T-helper 9 cell (primary cell): ENCODE data around the gene UCN2.

ENCODE experiments used
- DNase-seq: peaks from one replicate; pipeline ENCODE4 v3.0.0-alpha.2; 2020

The UCN2 gene

GRCh38 chr3:48588230-48588629 is 24.6 kb upstream of the UCN2 start:
- no peak for DNase-seq

GRCh38 chr3:48587686-48588085 is 24.1 kb upstream of the UCN2 start:
- DNase-seq = no peak

GRCh38 chr3:48585411-48585810 is 21.8 kb upstream of the UCN2 start:
- no peak for DNase-seq

GRCh38 chr3:48584836-48585235 is 21.3 kb upstream of the UCN2 start:
- DNase-seq = no peak

DNA sequence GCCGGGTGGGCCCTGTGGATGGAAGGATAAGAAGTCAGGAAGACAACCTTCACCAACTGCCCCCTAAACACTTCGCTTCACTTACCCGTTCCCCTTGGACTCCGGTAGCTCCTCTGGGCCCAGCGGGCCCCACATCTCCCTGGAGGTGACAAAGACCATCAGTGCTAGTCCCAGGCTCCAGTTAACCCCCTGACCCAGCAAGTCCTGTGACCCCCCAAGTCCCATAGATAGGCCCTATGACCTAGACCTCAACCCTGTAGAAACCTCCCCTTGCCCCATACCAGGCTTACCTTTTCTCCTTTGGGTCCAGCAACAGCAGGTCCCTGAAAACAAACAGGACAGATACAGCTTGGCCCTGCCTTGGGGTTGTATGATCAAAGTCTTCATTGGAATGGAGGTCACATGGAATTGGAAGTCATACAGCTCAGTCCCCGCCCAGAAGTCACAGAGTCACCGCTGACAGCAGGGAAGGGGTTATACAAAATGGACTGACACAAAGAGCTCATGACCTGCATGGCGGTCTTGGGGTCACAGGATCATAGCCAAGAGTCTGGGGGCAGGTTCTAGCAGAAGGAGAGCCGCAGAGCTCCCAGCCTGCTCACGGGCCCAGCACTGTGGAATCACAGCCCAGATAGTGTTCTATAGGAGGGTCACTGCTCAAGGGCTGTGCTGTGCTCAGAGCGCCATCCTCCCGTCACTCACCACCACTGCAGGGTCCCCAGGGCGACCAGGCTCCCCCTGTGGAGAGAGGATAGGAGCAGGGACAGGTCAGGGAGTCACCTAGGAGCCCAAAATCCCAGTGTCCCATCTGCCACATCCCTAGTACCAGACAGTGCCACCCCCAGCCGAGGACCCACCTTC is 18.3 kb upstream of the UCN2 start:
- DNase-seq = no peak

- DNase-seq = no peak
These were observed 13.1 kb upstream of the UCN2 start for GRCh38 chr3:48576647-48577046.

DNA sequence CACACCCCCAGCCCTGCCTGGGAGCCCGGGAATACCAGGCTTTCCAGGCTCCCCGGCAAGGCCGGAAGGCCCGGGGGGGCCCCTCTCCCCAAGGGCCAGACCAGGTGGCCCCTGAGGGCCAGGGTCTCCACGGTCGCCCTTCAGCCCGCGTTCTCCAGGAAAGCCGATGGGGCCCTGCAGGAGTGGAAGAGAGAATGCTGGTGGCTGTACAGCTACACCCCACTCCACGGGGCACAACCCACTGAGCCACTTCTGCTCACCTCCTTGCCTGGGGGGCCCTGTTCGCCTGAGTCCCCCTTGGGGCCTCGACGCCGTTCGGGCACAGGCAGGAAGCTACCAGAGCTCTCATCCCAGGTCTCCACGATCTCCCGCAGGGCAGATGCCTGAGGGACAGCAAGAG is 11.8 kb upstream of the UCN2 start:
- no peak for DNase-seq

- DNase-seq = no peak
These were observed 10.5 kb upstream of the UCN2 start for GRCh38 chr3:48573973-48574585.

GRCh38 chr3:48572517-48572916 is 8.9 kb upstream of the UCN2 start:
- no peak for DNase-seq

- no peak for DNase-seq
These were observed 8.4 kb upstream of the UCN2 start for GRCh38 chr3:48571938-48572337.

DNA sequence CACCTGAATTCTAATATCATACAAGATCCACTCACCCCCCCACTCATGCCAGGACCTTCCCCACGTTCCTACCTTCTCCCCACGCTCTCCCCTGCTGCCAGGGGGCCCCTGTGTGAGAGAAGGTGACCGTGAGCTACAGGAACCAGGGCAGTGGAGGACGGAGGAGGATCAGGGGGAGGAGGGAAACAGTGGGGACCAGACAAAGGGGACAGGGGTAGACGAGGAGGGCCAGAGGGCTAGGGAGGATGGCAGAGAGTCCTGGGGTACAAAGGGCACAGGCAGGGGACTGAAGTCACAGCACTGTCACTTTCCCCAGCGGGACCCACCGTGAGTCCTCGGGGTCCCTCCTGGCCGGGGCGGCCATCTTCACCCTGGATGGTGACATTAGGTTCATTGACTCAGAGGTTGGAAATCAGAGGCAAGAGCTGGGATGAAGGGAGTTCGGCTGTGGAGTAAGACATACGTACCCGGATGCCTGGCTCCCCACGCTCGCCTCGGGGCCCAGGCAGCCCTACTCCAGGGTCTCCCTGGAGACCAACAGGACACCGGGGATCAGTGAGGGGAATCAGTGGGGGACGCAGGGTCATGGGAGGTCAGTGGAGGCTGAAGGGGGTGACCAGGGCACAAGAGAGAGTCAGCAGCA is 6.3 kb upstream of the UCN2 start:
- DNase-seq = no peak

DNA sequence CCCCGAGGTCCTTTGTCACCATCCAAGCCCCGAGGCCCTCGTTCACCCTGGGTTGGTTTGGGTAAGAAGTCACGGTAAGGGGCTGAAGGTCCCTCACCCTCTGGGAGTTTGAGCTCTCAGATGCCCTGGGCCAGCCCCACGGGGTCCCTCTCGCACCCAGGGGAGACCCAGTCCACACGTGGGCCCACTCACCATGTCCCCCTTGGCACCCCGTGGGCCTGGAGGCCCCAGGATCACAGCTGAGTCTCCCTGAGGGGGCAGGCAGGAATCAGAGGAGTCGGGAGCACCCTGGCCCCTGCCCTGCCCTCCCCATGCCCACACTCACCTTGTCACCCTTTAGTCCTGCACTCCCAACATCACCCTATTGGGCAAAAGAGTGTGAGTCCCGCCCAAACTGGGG is 5.8 kb upstream of the UCN2 start:
- no peak for DNase-seq

- no peak for DNase-seq
These were observed 4.9 kb upstream of the UCN2 start for GRCh38 chr3:48568476-48568875.

GRCh38 chr3:48567500-48567899 is 3.9 kb upstream of the UCN2 start:
- DNase-seq = no peak

GRCh38 chr3:48567090-48567489 is 3.5 kb upstream of the UCN2 start:
- DNase-seq = no peak

DNA sequence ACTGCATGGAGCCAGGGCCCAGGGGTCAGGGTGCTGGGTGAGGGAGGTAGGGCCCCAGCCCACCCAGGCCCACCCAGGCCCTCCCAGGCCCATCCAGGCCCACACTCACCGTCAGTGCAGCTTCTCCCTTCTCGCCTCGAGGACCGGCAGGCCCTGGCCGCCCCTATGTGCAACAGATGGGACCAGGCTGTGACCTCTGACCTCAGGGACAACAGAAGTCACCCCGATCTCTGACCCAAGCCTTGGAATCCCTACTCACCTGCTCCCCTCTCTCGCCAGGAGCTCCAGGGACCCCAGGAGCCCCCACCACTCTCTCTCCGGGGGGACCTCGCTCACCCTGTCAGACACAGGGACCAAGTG is 2.8 kb upstream of the UCN2 start:
- no peak for DNase-seq

DNA sequence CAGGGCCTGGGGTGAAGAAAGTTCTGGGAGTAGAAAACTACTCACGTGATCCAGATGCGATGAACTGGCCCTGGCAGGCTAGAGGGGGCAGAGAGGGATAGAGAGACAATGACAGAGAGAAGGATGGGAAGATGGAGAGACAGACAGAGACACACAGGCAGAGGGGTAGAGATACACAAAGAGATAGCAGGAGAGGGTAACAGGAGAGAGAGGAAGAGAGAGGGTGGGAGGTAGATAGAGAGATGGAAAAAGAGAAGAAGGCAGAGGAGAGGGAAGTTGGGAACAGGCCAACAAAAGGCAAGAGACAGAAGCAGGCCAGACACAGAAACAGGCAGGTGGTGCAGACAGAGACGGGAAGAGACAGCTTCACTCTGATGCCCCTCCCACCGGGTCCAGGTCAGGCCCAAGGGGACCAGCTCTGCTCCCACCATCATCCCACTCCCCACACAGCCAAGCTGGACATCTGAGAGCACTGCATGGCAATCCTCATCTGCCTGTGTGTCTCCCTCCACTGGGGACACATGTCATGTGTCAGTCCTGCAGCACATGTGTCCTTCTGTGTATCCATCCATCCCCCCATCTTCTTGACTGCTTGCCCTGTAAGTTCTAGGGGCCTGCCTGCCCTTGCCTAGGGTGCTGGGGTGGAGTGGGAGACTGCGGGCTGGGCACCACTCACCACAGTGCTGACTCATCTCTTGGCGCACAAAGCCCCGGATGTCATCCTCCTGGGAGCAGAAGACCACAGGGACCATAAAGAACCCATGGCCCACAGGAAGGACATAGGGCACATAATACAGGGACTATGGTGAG is 2.2 kb upstream of the UCN2 start:
- no peak for DNase-seq

- no peak for DNase-seq
These were observed 1.6 kb upstream of the UCN2 start for GRCh38 chr3:48565186-48565585.

DNA sequence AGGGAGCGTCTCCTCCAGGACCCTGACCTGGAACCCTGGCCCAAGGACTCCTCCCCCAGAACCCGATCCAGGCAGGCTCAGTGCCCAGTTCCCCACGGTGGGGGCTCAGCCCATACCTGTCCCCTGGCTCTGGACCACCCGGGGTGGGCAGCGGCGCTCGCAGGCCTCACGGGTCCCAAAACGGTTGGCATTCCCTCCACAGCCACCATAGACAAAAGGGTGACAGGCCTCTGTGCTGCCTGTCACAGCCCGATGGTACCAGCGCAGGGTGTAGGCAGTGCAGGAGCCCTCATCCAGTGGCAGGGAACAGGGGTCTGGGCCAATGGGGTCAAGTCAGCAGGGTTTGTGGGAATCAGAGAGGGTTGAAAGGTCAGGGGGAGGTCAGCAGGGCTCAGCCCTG is 1.1 kb upstream of the UCN2 start:
- no peak for DNase-seq

- no peak for DNase-seq
These were observed 441 bp upstream of the UCN2 start for GRCh38 chr3:48564022-48564421.

DNA sequence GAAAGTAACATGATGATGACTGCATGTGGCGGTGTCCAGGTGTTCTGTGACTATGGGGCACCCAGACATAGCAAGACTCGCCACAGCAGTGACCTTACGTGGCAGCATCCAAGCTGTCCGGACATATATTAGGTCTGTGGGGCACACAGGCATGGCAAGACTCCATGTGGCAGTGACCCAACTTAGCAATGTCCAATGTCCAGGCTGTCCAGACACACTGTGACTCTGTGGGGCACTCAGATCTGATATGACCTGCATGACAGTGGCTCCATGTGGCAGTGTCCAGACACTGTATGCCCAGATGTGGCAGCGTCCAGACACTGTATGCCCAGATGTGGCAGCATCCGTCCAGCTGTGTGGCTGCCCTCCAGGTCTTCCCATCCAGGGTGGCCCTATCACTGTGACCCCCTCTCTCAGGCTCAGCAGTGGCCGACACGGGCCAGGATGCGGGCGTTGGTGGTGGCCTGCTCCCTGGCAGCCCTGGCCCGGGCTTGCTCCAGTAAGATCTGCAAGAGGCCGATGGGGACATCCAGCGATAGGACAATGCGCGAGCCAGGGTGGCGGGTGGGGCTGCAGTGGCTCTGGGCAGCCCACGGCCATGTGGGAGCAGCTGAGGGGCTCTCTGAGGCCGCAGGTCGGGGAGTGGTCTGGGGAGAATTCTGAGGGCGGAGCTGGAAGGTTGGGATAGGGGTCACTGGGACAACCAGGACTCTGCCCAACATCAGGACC is 1.1 kb downstream of the UCN2 start:
- no peak for DNase-seq

GRCh38 chr3:48561045-48561736 is 2.4 kb downstream of the UCN2 start:
- DNase-seq = no peak
